Vagina (tissue), 2 donors: ENCODE results near the gene SLC6A15.

Experiments
- POLR2A ChIP-seq, 2 donors: fragments of 450-650 bp; IDR thresholded peaks; one replicate each; pipeline ENCODE4 v1.6.1; 2017; ENCODE audit warnings: antibody characterized with exemption in 2 of 2, mild to moderate bottlenecking in 2 of 2, moderate library complexity in 2 of 2
- POLR2AphosphoS5 ChIP-seq, 2 donors: sonication (generic); formaldehyde crosslinking; IDR thresholded peaks; one replicate each; pipeline ENCODE4 v1.9.0; 2017; ENCODE audit warnings: antibody characterized with exemption in 2 of 2, mild to moderate bottlenecking in 2 of 2, low read depth in 1 of 2; ENCODE audit not compliant: insufficient read depth in 1 of 2
- TF ChIP-seq, protein P1 (sequence below), 3 experiments: fragments of 450-650 bp in 2 of 3; fragments of 200-600 bp in 1 of 3; sonication (generic) in 1 of 3; IDR thresholded peaks; one replicate each; pipeline ENCODE4 v1.5.1; 2017 to 2019; ENCODE audit warnings: antibody characterized with exemption in 3 of 3, mild to moderate bottlenecking in 2 of 3, moderate library complexity in 2 of 3

GRCh38 chr12:84856156-84856900 is 56.3 kb downstream of the SLC6A15 start:
- TF ChIP-seq, protein P1, sequence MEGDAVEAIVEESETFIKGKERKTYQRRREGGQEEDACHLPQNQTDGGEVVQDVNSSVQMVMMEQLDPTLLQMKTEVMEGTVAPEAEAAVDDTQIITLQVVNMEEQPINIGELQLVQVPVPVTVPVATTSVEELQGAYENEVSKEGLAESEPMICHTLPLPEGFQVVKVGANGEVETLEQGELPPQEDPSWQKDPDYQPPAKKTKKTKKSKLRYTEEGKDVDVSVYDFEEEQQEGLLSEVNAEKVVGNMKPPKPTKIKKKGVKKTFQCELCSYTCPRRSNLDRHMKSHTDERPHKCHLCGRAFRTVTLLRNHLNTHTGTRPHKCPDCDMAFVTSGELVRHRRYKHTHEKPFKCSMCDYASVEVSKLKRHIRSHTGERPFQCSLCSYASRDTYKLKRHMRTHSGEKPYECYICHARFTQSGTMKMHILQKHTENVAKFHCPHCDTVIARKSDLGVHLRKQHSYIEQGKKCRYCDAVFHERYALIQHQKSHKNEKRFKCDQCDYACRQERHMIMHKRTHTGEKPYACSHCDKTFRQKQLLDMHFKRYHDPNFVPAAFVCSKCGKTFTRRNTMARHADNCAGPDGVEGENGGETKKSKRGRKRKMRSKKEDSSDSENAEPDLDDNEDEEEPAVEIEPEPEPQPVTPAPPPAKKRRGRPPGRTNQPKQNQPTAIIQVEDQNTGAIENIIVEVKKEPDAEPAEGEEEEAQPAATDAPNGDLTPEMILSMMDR (IDR thresholded peaks at IDR 0.05) = no peak
- TF ChIP-seq POLR2A (IDR thresholded peaks at IDR 0.05) (no peak), POLR2AphosphoS5 (IDR thresholded peaks at IDR 0.05; ENCODE audit: insufficient read depth in 1 of 2, low read depth in 1 of 2) (no peak)
